GM12878 (cell line): ENCODE results near the gene ZXDC. TPM values are rescaled to one million over a fixed set of nuclear protein-coding genes. Genes with fewer than 3 reads are reported as not detected.

ENCODE experiments used
- ATAC-seq: fragments of 200-7000 bp; cut with Tn5 transposase; 3 replicates; pipeline ENCODE4 v1.9.1; 2020; ENCODE audit warnings: mild to moderate bottlenecking, moderate library complexity
- BruUV-seq: library from RNA; stranded (reverse); fragments of 400-500 nt; replicated peaks from 2 replicates; lab custom pipeline; 2021; lab: Mats Ljungman, UMichigan
- CTCF ChIA-PET: fragments of 300-600 bp; sonication (Branson Sonifier 250); formaldehyde crosslinking; extraction: SDS; loops from one replicate; lab custom pipeline; 2021; ENCODE audit warnings: inconsistent platforms; lab: Yijun Ruan, JAX
- POLR2A ChIA-PET: fragments of 350-600 bp; formaldehyde crosslinking; extraction: SDS; loops from one replicate; lab custom pipeline; 2021; ENCODE audit warnings: inconsistent platforms; lab: Charles Lee
- RAD21 ChIA-PET: fragments of 300-600 bp; sonication (Branson Sonifier 250); formaldehyde crosslinking; loops from one replicate; lab custom pipeline; 2023; ENCODE audit warnings: antibody characterized with exemption; ENCODE audit not compliant: unreplicated experiment; lab: Charles Lee
- SMC1A ChIA-PET: fragments of 300-600 bp; sonication (Branson Sonifier 250); formaldehyde crosslinking; loops from one replicate; lab custom pipeline; 2023; ENCODE audit not compliant: unreplicated experiment, uncharacterized antibody; lab: Charles Lee
- DNase-seq: peaks from one replicate; pipeline ENCODE4 v3.0.0-alpha.2; 2011; ENCODE audit warnings: low read depth, low spot score
- FAIRE-seq: peaks from 3 replicates; lab custom pipeline; 2011; peaks lifted over from hg19 to GRCh38; lab: Jason Lieb, UNC
- H2AFZ ChIP-seq: 2 replicates; pipeline ENCODE4 v1.6.0; 2011; ENCODE audit warnings: low read depth, low read length, control low read depth; ENCODE audit not compliant: control insufficient read depth
- H3K27ac ChIP-seq: 2 replicates; pipeline ENCODE4 v1.5.1; 2011; ENCODE audit warnings: control low read depth; ENCODE audit not compliant: control insufficient read depth, insufficient read depth
- H3K27me3 ChIP-seq, 2 experiments: replicated peaks in 1 of 2; 2 replicates each; pipeline versions ENCODE4 v1.6.0 to v1.6.1; 2011; ENCODE audit warnings: low read length in 1 of 2; ENCODE audit not compliant: control insufficient read depth in 2 of 2, insufficient read depth in 2 of 2
- H3K36me3 ChIP-seq, 2 experiments: 2 replicates each; pipeline ENCODE4 v1.5.1; 2011; ENCODE audit warnings: low read length in 1 of 2; ENCODE audit not compliant: control insufficient read depth in 2 of 2, insufficient read depth in 2 of 2
- H3K4me1 ChIP-seq: 2 replicates; pipeline ENCODE4 v1.6.1; 2011; ENCODE audit warnings: mild to moderate bottlenecking, low read length, moderate library complexity, mixed read lengths; ENCODE audit not compliant: control insufficient read depth, insufficient read depth
- H3K4me2 ChIP-seq: 2 replicates; pipeline ENCODE4 v1.6.0; 2011; ENCODE audit warnings: control low read depth; ENCODE audit not compliant: control insufficient read depth, insufficient read depth
- H3K4me3 ChIP-seq: fragments of 200-600 bp; sonication (generic); 2 replicates; pipeline ENCODE4 v1.5.1; 2016
- H3K79me2 ChIP-seq: 2 replicates; pipeline ENCODE4 v1.6.0; 2011; ENCODE audit warnings: low read length; ENCODE audit not compliant: control insufficient read depth, insufficient read depth
- H3K9ac ChIP-seq: 2 replicates; pipeline ENCODE4 v1.8.0; 2011; ENCODE audit warnings: low read length, control low read depth, mixed read lengths; ENCODE audit not compliant: control insufficient read depth, insufficient read depth
- H3K9me3 ChIP-seq: replicated peaks from 3 replicates; pipeline ENCODE4 v1.5.1; 2011; ENCODE audit warnings: mild to moderate bottlenecking, low read length; ENCODE audit not compliant: control insufficient read depth, insufficient read depth
- H4K20me1 ChIP-seq: 2 replicates; pipeline ENCODE4 v1.6.0; 2011; ENCODE audit not compliant: control insufficient read depth, insufficient read depth
- ATF7 ChIP-seq: fragments of 450-650 bp; IDR thresholded peaks from 2 replicates; pipeline ENCODE4 v1.6.1; 2016; ENCODE audit warnings: low read depth, mild to moderate bottlenecking
- CREM ChIP-seq: IDR thresholded peaks from 2 replicates; pipeline ENCODE4 v1.6.1; 2014; ENCODE audit warnings: antibody characterized with exemption, low read depth
- E2F4 ChIP-seq: IDR thresholded peaks from 2 replicates; pipeline ENCODE4 v1.6.1; 2012; ENCODE audit warnings: low read depth, low read length, improper control_type of control experiment
- ELK1 ChIP-seq: IDR thresholded peaks from 2 replicates; pipeline ENCODE4 v1.6.1; 2012; ENCODE audit warnings: low read depth, low read length, improper control_type of control experiment
- HSF1 ChIP-seq: fragments of 150-350 bp; IDR thresholded peaks from 2 replicates; pipeline ENCODE4 v1.6.1; 2014; ENCODE audit warnings: mild to moderate bottlenecking, low read depth, low read length
- JUND ChIP-seq: IDR thresholded peaks from 2 replicates; pipeline ENCODE4 v1.6.1; 2012; ENCODE audit warnings: low read depth, mild to moderate bottlenecking, low read length, improper control_type of control experiment, moderate library complexity
- MEF2B ChIP-seq: fragments of 450-650 bp; IDR thresholded peaks from 2 replicates; pipeline ENCODE4 v1.6.1; 2018; ENCODE audit warnings: mild to moderate bottlenecking, moderate library complexity; ENCODE audit not compliant: partially characterized antibody, poor library complexity, severe bottlenecking
- MYB ChIP-seq: fragments of 150-350 bp; IDR thresholded peaks from 2 replicates; pipeline ENCODE4 v1.6.1; 2014; ENCODE audit warnings: mild to moderate bottlenecking, low read depth, low read length, borderline replicate concordance
- NRF1 ChIP-seq: conservative IDR thresholded peaks from 2 replicates; pipeline ENCODE4 v1.6.1; 2011; ENCODE audit warnings: mild to moderate bottlenecking, low read depth, low read length, improper control_type of control experiment
- RAD21 ChIP-seq: IDR thresholded peaks from 2 replicates; pipeline ENCODE4 v1.6.1; 2011; ENCODE audit warnings: mild to moderate bottlenecking, low read depth, low read length, moderate library complexity; ENCODE audit not compliant: insufficient read depth
- RELB ChIP-seq: fragments of 450-650 bp; IDR thresholded peaks from 2 replicates; pipeline ENCODE4 v1.6.1; 2017; ENCODE audit warnings: low read depth, mild to moderate bottlenecking, moderate library complexity
- RUNX3 ChIP-seq: IDR thresholded peaks from 2 replicates; pipeline ENCODE4 v1.6.1; 2012; ENCODE audit warnings: low read length, inconsistent platforms
- SUPT20H ChIP-seq: IDR thresholded peaks from 2 replicates; pipeline ENCODE4 v1.6.1; 2011; ENCODE audit warnings: low read depth, mild to moderate bottlenecking, low read length, moderate library complexity, borderline replicate concordance; ENCODE audit not compliant: control insufficient read depth
- USF1 ChIP-seq: IDR thresholded peaks from 2 replicates; pipeline ENCODE4 v1.6.1; 2011; ENCODE audit warnings: borderline replicate concordance, low read depth, mild to moderate bottlenecking, moderate library complexity, mixed read lengths, low read length; ENCODE audit not compliant: insufficient read depth; ENCODE audit errors: extremely low read length
- WGBS: methylation state at CpG from one replicate; pipeline ENCODE4 v1.1.6; 2016; ENCODE audit warnings: low lambda C conversion rate; ENCODE audit not compliant: insufficient replicate concordance, insufficient coverage; ENCODE audit errors: missing lambda C conversion rate; 5-methylcytosine and 5-hydroxymethylcytosine counted together
- in situ Hi-C: fragments of 300-500 bp; cut with MboI; formaldehyde crosslinking; loops from 9 replicates; pipeline ENCODE4 v1.14.3; 2018; ENCODE audit warnings: mixed read lengths
- intact Hi-C: fragments of 100-400 bp; cut with micrococcal nuclease; formaldehyde crosslinking; loops from one replicate; pipeline ENCODE4 v1.14.2; 2022; ENCODE audit not compliant: unreplicated experiment
- polyA plus RNA-seq, 11 experiments: library from polyadenylated mRNA; depleted of rRNA in 4 of 11; unstranded in 6 of 11; stranded (reverse) in 5 of 11; fragments of >200 nt; fragmentation: Nextera tagmentation in 4 of 11; fragmentation: Illumina TruSeq in 1 of 11; extraction: Ambion mirVana in 4 of 11; extraction: Trizol in 1 of 11; gene quantifications; 1 replicate in 1 of 11; 2 replicates in 10 of 11; pipeline versions ENCODE4 v1.2.1 to v1.2.3, GENCODE V29; 2011 to 2016; ENCODE audit warnings: inconsistent platforms in 2 of 11, missing spikeins in 2 of 11, low read depth in 1 of 11
- total RNA-seq, 4 experiments: library from RNA; depleted of rRNA in 3 of 4; stranded (reverse); fragments of >200 nt in 3 of 4; fragmentation: Illumina TruSeq in 1 of 4; extraction: Trizol in 1 of 4; gene quantifications; 2 replicates each; pipeline versions ENCODE4 v1.2.1 to v1.2.3, GENCODE V29; 2013 to 2021

The ZXDC gene
- total and polyA plus RNA-seq, 10 of the 15 experiments (the other 5 are each of a cell fraction or from before 2014, with no cell fraction given) = 0.72 to 15.3 (median 8.5) TPM

- no peak for TF ChIP-seq USF1
Measured at GRCh38 chr3:126517986-126518778, 42.5 kb upstream of the ZXDC start (continued).

GRCh38 chr3:126517291-126517951 is 41.7 kb upstream of the ZXDC start, which contains the start of gene UROC1:
TSS of gene UROC1 (minus strand) at chr3:126517773. CDS start at chr3:126517719, 54 bp downstream.
- Histone ChIP-seq H2AFZ (no peak within 1 kb of the TSS), H4K20me1 (no peaks in the 10 kb centered on the region; the same call in 1 of the 2 replicates), H3K27me3 (no peaks in the 10 kb centered on the region; a peak in 1 of 4 replicates), H3K4me3 (no peak within 1 kb of the TSS), H3K27ac (no peak within 1 kb of the TSS), H3K9me3 (no peaks in the 10 kb centered on the region), H3K9ac (no peak within 1 kb of the TSS), H3K4me2 (no peak within 1 kb of the TSS), H3K79me2 (no peaks in the 10 kb centered on the region), H3K4me1 (no peaks in the 10 kb centered on the region), H3K36me3 (no peaks in the 10 kb centered on the region)
- DNase-seq = no peak
- intact Hi-C loops (no loop called here), in situ Hi-C loops (no loop called here)
- ATAC-seq = no peak
- ChIA-PET RAD21 (no interaction called here), POLR2A (no interaction called here), CTCF (no interaction called here), SMC1A (no interaction called here)
- 41% methylated on average over 15 of the region's 16 CpGs for WGBS
- FAIRE-seq = no peak
- BruUV-seq = no TSS peak
- TF ChIP-seq RUNX3 (no peak), MEF2B (no peak), ATF7 (no peak), NRF1 (no peak), SUPT20H (no peak), E2F4 (no peak), JUND (no peak), MYB (no peak), RELB (no peak), ELK1 (no peak), RAD21 (no peak), HSF1 (no peak), CREM (no peak)
